H1 (cell line): Measurements from ENCODE around the gene ELP4. TPM values are rescaled to one million over a fixed set of nuclear protein-coding genes. Genes with fewer than 3 reads are reported as not detected.
A peak's percentile ranks its signal among the peaks of the same experiment; 100 is the strongest.

Experiments
- BACH1 ChIP-seq: IDR thresholded peaks from 2 replicates; pipeline ENCODE4 v1.6.1; 2012; ENCODE audit warnings: low read length, improper control_type of control experiment
- BRCA1 ChIP-seq: IDR thresholded peaks from 2 replicates; pipeline ENCODE4 v1.6.1; 2012; ENCODE audit warnings: low read depth, low read length, improper control_type of control experiment
- CBX5 ChIP-seq: fragments of 300-800, 300-1000 bp; sonication (generic); IDR thresholded peaks from 2 replicates; pipeline ENCODE4 v1.7.1; 2016; ENCODE audit warnings: antibody characterized with exemption, low read length, low read depth
- JUN ChIP-seq: IDR thresholded peaks from 2 replicates; pipeline ENCODE4 v1.6.1; 2011; ENCODE audit warnings: low read depth, mild to moderate bottlenecking, improper control_type of control experiment, low read length
- NANOG ChIP-seq: IDR thresholded peaks from 2 replicates; pipeline ENCODE4 v1.6.1; 2011; ENCODE audit warnings: low read length, low read depth, mild to moderate bottlenecking, inconsistent platforms; ENCODE audit not compliant: insufficient read depth, poor library complexity, severe bottlenecking
- NRF1 ChIP-seq: IDR thresholded peaks from 2 replicates; pipeline ENCODE4 v1.6.1; 2011; ENCODE audit warnings: mild to moderate bottlenecking, low read depth, low read length, improper control_type of control experiment
- RFX5 ChIP-seq: IDR thresholded peaks from 2 replicates; pipeline ENCODE4 v1.6.1; 2011; ENCODE audit warnings: low read depth, low read length, improper control_type of control experiment, borderline replicate concordance
- RNF2 ChIP-seq: fragments of 200-900, 300-1000 bp; sonication (generic); IDR thresholded peaks from 2 replicates; pipeline ENCODE4 v1.7.1; 2016; ENCODE audit warnings: borderline replicate concordance, low read depth, mild to moderate bottlenecking, antibody characterized with exemption, low read length; ENCODE audit not compliant: poor library complexity, severe bottlenecking; ENCODE audit errors: missing control alignments
- SIN3A ChIP-seq, 2 experiments: IDR thresholded peaks in 1 of 2; conservative IDR thresholded peaks in 1 of 2; 2 replicates each; pipeline ENCODE4 v1.6.1; 2011 to 2012; ENCODE audit warnings: low read length in 2 of 2, improper control_type of control experiment in 1 of 2, low read depth in 1 of 2, mild to moderate bottlenecking in 1 of 2
- SP4 ChIP-seq: IDR thresholded peaks from 2 replicates; pipeline ENCODE4 v1.6.1; 2012; ENCODE audit warnings: low read length, inconsistent platforms
- polyA plus RNA-seq, 7 experiments: library from polyadenylated mRNA; depleted of rRNA in 3 of 7; stranded (reverse) in 5 of 7; unstranded in 2 of 7; fragments of >200 nt in 5 of 7; fragments of 200-250 nt in 2 of 7; gene quantifications; 1 replicate in 5 of 7; 2 replicates in 1 of 7; 4 replicates in 1 of 7; pipeline versions ENCODE4 v1.2.1 to v1.2.3, GENCODE V29; 2011 to 2013; ENCODE audit warnings: missing spikeins in 2 of 7, mixed read lengths in 2 of 7
- total RNA-seq: library from RNA; stranded (reverse); fragmentation: NEBNext Ultra II Directional; extraction: Animal tissue kit (Norgen Biotek cat#: 25700); gene quantifications from 2 replicates; pipeline ENCODE4 v1.2.1, GENCODE V29; 2021
- TF ChIP-seq, protein P1 (sequence below): fragments of 300-600 bp; sonication (generic); IDR thresholded peaks from 2 replicates; pipeline ENCODE4 v1.7.1; 2012; ENCODE audit warnings: low read length, moderate library complexity, mild to moderate bottlenecking, inconsistent platforms; ENCODE audit not compliant: insufficient replicate concordance

Gene ELP4
- total and polyA plus RNA-seq, 2 of the 8 experiments (the other 6 are each of a cell fraction or from before 2014, with no cell fraction given) = 14.0 to 18.6 TPM

DNA sequence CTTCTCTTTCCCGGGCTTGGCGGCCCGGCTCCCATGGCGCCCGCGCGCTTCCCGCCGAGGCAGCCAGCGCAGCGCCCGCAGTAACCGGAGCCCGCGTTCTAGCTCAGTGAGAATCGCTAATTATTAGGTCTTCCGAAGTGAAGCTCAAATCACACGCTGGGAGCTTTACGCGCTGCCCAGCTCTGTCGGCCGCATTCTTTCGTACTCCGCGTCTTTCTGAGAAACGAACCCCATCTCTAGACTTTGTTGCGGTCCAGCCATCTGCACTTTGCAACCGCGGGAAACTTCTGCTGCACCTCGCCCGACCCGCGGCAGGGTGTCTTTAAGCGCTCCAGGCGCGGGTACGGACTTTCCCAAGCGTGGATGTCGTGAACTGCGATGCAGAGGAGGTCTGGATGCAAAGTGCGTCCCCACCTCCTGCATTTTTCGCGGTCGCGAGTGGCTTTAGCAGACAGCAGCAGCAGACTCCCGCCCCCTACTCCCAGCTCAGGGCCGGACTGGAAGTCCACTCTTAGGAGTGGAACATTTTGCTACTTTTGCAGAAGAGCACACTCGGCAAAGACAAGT, 307.6 kb downstream of the ELP4 start (continued):
- TF ChIP-seq, protein P1, sequence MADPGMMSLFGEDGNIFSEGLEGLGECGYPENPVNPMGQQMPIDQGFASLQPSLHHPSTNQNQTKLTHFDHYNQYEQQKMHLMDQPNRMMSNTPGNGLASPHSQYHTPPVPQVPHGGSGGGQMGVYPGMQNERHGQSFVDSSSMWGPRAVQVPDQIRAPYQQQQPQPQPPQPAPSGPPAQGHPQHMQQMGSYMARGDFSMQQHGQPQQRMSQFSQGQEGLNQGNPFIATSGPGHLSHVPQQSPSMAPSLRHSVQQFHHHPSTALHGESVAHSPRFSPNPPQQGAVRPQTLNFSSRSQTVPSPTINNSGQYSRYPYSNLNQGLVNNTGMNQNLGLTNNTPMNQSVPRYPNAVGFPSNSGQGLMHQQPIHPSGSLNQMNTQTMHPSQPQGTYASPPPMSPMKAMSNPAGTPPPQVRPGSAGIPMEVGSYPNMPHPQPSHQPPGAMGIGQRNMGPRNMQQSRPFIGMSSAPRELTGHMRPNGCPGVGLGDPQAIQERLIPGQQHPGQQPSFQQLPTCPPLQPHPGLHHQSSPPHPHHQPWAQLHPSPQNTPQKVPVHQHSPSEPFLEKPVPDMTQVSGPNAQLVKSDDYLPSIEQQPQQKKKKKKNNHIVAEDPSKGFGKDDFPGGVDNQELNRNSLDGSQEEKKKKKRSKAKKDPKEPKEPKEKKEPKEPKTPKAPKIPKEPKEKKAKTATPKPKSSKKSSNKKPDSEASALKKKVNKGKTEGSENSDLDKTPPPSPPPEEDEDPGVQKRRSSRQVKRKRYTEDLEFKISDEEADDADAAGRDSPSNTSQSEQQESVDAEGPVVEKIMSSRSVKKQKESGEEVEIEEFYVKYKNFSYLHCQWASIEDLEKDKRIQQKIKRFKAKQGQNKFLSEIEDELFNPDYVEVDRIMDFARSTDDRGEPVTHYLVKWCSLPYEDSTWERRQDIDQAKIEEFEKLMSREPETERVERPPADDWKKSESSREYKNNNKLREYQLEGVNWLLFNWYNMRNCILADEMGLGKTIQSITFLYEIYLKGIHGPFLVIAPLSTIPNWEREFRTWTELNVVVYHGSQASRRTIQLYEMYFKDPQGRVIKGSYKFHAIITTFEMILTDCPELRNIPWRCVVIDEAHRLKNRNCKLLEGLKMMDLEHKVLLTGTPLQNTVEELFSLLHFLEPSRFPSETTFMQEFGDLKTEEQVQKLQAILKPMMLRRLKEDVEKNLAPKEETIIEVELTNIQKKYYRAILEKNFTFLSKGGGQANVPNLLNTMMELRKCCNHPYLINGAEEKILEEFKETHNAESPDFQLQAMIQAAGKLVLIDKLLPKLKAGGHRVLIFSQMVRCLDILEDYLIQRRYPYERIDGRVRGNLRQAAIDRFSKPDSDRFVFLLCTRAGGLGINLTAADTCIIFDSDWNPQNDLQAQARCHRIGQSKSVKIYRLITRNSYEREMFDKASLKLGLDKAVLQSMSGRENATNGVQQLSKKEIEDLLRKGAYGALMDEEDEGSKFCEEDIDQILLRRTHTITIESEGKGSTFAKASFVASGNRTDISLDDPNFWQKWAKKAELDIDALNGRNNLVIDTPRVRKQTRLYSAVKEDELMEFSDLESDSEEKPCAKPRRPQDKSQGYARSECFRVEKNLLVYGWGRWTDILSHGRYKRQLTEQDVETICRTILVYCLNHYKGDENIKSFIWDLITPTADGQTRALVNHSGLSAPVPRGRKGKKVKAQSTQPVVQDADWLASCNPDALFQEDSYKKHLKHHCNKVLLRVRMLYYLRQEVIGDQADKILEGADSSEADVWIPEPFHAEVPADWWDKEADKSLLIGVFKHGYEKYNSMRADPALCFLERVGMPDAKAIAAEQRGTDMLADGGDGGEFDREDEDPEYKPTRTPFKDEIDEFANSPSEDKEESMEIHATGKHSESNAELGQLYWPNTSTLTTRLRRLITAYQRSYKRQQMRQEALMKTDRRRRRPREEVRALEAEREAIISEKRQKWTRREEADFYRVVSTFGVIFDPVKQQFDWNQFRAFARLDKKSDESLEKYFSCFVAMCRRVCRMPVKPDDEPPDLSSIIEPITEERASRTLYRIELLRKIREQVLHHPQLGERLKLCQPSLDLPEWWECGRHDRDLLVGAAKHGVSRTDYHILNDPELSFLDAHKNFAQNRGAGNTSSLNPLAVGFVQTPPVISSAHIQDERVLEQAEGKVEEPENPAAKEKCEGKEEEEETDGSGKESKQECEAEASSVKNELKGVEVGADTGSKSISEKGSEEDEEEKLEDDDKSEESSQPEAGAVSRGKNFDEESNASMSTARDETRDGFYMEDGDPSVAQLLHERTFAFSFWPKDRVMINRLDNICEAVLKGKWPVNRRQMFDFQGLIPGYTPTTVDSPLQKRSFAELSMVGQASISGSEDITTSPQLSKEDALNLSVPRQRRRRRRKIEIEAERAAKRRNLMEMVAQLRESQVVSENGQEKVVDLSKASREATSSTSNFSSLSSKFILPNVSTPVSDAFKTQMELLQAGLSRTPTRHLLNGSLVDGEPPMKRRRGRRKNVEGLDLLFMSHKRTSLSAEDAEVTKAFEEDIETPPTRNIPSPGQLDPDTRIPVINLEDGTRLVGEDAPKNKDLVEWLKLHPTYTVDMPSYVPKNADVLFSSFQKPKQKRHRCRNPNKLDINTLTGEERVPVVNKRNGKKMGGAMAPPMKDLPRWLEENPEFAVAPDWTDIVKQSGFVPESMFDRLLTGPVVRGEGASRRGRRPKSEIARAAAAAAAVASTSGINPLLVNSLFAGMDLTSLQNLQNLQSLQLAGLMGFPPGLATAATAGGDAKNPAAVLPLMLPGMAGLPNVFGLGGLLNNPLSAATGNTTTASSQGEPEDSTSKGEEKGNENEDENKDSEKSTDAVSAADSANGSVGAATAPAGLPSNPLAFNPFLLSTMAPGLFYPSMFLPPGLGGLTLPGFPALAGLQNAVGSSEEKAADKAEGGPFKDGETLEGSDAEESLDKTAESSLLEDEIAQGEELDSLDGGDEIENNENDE = no peak
- peak; percentile 98 for TF ChIP-seq RNF2
- no peak for TF ChIP-seq BRCA1
- no peak for TF ChIP-seq JUN
- no peak for TF ChIP-seq NANOG
- TF ChIP-seq SIN3A (conservative IDR thresholded peaks at IDR 0.05 in 1 of 2, IDR thresholded peaks at IDR 0.05 in 1 of 2; ENCODE audit: low read depth in 1 of 2, low read length in 2 of 2) = no peak
- no peak for TF ChIP-seq SP4
- TF ChIP-seq BACH1 = peak; percentile 58; the same call in 1 of the 2 replicates
- no peak for TF ChIP-seq CBX5
- no peak for TF ChIP-seq RFX5
- no peak for TF ChIP-seq NRF1
